ENCODE measurements around the gene PATJ.

Gene PATJ

DNA sequence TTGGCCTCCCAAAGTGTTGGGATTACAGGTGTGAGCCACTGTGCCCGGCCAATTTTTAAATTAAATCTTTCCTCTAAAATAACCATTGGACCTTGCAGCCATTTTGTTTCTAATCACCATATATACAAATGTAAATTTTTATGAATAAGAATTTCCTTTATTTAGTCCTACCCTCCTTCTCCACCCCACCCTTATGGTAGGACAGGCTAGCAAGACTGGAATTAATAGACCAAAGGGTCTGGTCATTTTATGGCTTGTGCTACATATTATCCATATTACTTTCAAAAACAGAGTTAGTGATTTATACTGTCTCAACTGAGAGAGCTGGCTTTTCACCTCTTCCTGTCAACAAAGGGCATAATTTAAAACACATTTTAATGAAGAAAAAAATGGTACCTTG, 478.9 kb downstream of the PATJ start:
- FAIRE-seq (no peak), DNase-seq (ENCODE audit: insufficient read length, low spot score) (no peak)
- no peak for TF ChIP-seq POLR2A (IDR thresholded peaks at IDR 0.05; ENCODE audit: low read depth, low read length)

DNA sequence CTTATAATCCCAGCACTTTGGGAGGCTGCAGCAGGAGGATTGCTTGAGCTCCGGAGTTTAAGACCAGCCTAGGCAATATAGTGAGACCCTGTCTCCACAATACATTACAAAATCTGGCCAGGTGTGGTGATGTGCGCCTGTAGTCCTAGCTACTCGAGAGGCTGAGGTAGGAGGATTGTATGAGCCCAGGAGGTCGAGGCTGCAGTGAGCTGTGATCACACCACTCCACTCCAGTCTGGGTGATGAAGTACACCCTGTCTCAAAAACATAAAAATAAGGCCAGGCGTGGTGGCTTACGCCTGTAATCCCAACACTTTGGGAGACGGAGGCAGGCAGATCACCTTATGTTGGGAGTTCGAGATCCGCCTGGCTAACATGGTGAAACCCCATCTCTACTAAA, 480.0 kb downstream of the PATJ start:
- DNase-seq (ENCODE audit: insufficient read length, low spot score) (no peak), FAIRE-seq (no peak)

DNA sequence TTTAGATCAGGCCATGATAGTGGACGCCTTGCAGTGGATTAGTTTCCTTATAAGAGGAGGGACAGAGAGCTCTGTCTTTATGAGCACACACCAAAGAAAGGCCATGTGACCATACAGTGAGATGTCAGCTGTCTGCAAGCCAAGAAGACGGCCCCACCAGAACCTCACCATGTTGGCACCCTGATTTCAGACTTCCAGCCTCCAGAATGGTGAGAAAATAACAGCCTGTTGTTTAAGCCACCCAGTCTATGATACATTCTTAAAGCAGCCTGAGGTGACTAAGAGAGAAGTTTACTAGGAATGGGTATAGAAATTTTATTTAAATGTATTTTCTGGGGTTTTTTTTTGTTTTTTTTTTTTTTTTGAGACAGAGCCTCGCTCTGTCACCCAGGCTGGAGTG, 481.9 kb downstream of the PATJ start:
- FAIRE-seq: no peak
- DNase-seq (ENCODE audit: insufficient read length, low spot score): no peak
- no peak for TF ChIP-seq POLR2A (IDR thresholded peaks at IDR 0.05; ENCODE audit: low read depth, low read length)

More for the DNA sequence above, 480.0 kb downstream of the PATJ start:
- no peak for TF ChIP-seq POLR2A (IDR thresholded peaks at IDR 0.05; ENCODE audit: low read depth, low read length)

DNA sequence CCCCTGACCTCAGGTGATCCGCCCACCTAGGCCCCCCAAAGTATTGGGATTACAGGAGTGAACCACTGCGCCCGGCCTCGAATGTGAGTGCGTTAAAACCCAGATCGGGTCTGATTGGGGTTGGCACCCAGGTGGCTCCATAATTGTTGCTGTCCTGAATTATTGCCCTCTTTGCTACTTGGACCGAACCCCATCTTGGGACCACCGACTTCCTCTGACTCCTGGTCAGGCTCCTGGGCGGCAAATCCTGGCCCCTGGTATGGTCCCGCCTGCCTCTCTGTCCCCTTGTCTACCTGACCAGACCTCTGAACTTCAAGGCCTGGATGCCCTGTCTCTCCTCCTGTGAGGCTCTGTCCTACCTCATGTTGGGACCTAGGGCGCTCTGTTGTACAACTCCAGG, 485.2 kb downstream of the PATJ start:
- FAIRE-seq: no peak
- TF ChIP-seq POLR2A (IDR thresholded peaks at IDR 0.05; ENCODE audit: low read depth, low read length): no peak
- DNase-seq (ENCODE audit: insufficient read length, low spot score): no peak
